GM10266 (cell line): ENCODE data around the gene TRNAU1AP.
"Not testable (repeated sequence)": the region's sequence is repeated elsewhere in the genome, so short reads cannot be mapped to it uniquely, and the experiment has no call there.

Experiments used
- DNase-seq: peaks from one replicate; pipeline ENCODE4 v3.0.0; 2012; ENCODE audit errors: extremely low spot score
- CTCF ChIP-seq: IDR thresholded peaks from 2 replicates; pipeline ENCODE4 v1.5.1; 2012; ENCODE audit warnings: mild to moderate bottlenecking, low read depth; ENCODE audit not compliant: control insufficient read depth, insufficient read depth; ENCODE audit errors: missing control alignments

Gene TRNAU1AP

DNA sequence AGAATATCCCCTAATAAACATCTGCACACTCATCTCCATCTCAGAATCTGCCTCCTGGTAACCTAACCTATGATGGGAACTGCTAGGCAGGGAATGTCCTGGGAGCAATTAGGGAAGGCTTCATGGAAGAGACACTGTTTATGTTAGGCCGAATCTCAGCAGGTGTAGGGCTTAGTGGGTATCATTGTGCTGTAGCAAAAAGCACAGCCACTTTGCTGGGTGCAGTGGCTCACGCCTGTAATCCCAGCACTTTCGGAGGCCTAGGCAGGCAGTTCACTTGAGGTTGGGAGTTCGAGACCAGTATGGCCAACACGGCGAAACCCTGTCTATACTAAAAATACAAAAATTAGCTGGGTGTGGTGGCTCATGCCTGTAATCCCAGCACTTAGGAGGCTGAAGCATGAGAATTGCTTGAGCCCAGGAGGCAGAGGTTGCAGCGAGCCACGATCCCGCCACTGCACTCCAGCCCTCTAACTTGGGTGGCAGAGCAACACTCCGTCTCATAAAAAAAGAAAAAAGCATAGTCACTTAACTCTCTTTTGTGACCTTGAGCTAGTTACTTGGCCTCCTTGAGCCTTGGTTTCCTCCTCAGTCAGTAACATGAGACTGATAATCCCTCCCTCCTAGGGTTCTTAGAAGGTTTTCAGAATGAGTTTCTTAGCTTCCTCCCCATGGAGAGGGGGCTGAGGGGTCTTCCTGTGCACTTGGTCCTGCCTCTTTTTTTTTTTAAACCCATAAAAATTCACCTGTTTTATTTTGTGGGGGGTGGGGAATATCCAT lies 42.7 kb downstream of the TRNAU1AP start:
- TF ChIP-seq CTCF: no peak

DNA sequence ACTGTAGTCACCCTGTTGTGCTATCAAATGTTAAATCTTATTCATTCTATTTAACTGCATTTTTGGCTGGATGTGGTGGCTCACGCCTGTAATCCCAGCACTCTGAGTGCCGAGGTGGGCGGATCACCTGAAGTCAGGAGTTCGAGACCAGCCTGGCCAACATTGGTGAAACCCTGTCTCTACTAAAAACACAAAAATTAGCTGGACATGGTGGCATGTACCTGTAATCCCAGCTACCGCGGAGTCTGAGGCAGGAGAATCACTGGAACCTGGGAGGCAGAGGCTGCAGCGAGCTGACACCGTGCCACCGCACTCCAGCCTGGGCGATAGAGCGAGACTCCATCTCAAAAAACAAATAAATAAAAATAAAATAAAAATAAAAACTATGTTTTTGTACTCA lies 43.4 kb downstream of the TRNAU1AP start:
- not testable (repeated sequence) for DNase-seq

More for the DNA sequence above, 42.7 kb downstream of the TRNAU1AP start:
- DNase-seq: no peak

DNA sequence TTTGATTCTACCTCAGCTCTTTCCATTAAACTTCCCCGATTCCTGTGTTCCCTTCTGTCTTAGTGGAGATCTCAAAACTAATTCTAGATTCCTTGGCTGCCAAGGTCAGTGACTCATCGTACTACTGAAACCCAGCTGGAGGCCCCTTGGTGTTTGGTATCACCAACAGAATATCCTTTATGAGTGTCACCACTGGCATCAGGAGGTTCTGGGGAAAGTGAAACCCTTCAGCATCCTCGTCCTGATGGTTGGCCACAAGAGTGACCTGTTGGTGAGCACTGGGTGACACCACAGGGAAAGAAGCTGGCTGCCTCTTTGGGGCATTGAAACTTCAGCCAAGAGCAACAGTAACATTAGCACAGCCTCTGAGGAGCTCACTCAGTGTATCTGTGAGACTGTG lies 48.8 kb downstream of the TRNAU1AP start:
- DNase-seq: no peak
- no peak for TF ChIP-seq CTCF

GRCh38 chr1:28602536-28603439 lies 49.9 kb downstream of the TRNAU1AP start:
- peak; percentile 64 for DNase-seq
- peak; percentile 75 for TF ChIP-seq CTCF

GRCh38 chr1:28604411-28604810 lies 51.5 kb downstream of the TRNAU1AP start:
- no peak for TF ChIP-seq CTCF
- no peak for DNase-seq

DNA sequence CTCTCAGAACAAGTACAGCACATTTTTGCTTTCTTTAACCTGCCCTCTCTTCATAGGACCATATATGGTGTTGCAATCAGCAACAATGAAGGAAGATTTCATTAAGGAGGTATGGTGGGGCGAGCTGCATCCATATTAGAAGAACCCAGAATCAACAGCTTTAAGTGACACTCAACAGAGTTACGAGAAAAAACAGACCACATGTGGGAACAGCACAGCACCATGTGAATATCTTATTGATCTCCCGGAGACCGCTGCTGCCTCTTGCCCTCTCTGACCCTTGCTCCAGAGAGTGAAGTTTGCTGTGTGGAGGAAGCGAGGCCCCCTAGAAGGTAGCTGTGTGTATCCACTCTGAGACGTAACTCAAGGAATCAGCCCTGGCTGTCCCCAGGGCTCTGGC lies 52.1 kb downstream of the TRNAU1AP start:
- DNase-seq: no peak
- no peak for TF ChIP-seq CTCF

DNA sequence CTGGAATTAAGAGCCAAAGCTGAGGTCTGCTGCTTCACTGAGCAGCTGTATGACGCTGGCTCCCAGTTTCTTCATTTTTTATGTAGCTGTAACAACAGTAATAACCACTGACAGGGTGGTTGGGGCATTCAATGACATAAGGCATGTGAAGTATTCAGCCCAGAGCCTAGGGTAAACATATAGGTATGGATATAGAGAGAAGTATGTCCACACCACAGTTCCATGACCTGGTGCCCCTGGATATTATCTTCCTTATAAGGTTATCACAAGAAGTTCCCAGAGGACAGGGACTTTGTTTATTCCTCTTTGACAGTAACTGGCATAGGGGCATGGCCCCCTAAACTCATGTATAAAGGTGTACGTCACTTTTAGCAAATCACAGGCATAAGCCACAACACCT lies 53.9 kb downstream of the TRNAU1AP start:
- no peak for TF ChIP-seq CTCF
- DNase-seq: no peak
